ENCODE measurements around the gene EVI5.

GRCh38 chr1:92820551-92820950, 35.6 kb upstream of the EVI5 start:
- no peak for TF ChIP-seq CTCF (IDR thresholded peaks at IDR 0.05)
- no peak for TF ChIP-seq EZH2phosphoT487 (IDR thresholded peaks at IDR 0.05)

Measured in neural progenitor cell (in vitro differentiated cells).